ENCODE results near the gene G6PC2.

G6PC2 gene

DNA sequence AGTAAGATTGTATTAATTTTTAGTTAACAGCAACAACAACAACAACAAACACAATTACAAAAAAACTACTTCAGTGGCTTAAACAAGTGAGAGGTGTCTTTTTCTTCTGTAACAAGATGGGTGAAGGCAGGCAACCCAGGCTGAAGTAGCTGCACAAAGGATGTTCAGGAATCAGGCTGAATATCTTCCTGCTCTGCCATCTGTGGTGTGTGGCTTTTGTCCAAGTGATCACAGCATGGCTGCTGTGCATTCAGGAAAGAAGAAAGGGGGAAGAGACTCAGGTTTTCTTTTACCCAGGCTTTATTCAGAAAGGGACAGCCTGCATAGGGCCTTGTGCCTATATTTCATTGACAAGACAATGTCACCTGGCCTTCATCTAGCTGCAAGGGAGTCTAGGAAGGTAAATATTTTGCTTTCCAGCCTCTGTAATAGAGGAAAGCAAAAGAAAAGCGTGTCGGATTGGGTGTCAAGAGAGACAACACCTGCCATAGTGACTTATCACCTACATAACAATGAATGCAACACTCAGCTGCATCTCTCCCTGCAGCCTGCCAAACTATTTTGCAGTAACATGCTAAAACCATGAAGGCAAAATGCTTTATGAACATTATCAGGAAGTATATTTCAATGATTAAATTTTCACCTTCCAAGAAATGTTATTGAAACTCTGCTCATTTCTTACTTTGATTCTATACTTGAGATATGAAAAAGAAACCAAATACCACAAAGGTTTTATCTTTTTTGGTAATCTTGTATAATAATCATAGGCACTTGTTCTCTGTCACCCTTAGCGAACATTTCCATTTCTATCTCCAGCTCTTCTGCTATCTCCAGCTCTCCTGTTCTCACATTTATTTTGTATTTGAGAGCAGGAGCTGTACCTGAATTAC lies 14.6 kb downstream of the G6PC2 start:
- Histone ChIP-seq H3K4me3 (replicated peaks; ENCODE audit: low read depth, low read length) (no peak overlapping the region), H3K27me3 (replicated peaks; ENCODE audit: control insufficient read depth, insufficient read depth, low read length) (no peaks in the 10 kb centered on the region), H3K36me3 (ENCODE audit: control insufficient read depth, insufficient read depth, low read length) (no peaks in the 10 kb centered on the region)
- TF ChIP-seq, protein P1, sequence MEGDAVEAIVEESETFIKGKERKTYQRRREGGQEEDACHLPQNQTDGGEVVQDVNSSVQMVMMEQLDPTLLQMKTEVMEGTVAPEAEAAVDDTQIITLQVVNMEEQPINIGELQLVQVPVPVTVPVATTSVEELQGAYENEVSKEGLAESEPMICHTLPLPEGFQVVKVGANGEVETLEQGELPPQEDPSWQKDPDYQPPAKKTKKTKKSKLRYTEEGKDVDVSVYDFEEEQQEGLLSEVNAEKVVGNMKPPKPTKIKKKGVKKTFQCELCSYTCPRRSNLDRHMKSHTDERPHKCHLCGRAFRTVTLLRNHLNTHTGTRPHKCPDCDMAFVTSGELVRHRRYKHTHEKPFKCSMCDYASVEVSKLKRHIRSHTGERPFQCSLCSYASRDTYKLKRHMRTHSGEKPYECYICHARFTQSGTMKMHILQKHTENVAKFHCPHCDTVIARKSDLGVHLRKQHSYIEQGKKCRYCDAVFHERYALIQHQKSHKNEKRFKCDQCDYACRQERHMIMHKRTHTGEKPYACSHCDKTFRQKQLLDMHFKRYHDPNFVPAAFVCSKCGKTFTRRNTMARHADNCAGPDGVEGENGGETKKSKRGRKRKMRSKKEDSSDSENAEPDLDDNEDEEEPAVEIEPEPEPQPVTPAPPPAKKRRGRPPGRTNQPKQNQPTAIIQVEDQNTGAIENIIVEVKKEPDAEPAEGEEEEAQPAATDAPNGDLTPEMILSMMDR (IDR thresholded peaks at IDR 0.05; ENCODE audit: insufficient read depth, low read length, poor library complexity, severe bottlenecking) = no peak
- DNase-seq (ENCODE audit: extremely low read depth, insufficient read length) = no peak

DNA sequence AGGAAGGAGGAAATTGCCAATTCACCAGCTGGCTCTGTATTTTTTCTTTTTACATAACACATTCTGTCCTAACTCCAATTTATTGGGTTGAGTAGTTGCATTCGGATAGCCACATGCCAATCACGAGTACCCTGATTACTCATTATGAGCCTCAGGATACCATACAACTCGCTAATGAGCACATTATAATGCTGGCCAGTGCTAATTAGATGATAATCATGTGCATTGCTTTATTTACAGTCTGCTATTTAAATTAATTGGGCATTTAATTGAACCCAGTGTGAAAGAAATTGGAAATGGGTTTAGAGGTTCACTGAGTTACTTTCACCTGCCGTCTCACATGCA lies 15.2 kb downstream of the G6PC2 start:
- no peak for DNase-seq (ENCODE audit: extremely low read depth, insufficient read length)
- H3K27me3 ChIP-seq (replicated peaks; ENCODE audit: control insufficient read depth, insufficient read depth, low read length) = no peaks in the 10 kb centered on the region
- no peak overlapping the region for H3K4me3 ChIP-seq (replicated peaks; ENCODE audit: low read depth, low read length)
- TF ChIP-seq, protein P1 (IDR thresholded peaks at IDR 0.05; ENCODE audit: insufficient read depth, low read length, poor library complexity, severe bottlenecking) = no peak
- no peaks in the 10 kb centered on the region for H3K36me3 ChIP-seq (ENCODE audit: control insufficient read depth, insufficient read depth, low read length)

DNA sequence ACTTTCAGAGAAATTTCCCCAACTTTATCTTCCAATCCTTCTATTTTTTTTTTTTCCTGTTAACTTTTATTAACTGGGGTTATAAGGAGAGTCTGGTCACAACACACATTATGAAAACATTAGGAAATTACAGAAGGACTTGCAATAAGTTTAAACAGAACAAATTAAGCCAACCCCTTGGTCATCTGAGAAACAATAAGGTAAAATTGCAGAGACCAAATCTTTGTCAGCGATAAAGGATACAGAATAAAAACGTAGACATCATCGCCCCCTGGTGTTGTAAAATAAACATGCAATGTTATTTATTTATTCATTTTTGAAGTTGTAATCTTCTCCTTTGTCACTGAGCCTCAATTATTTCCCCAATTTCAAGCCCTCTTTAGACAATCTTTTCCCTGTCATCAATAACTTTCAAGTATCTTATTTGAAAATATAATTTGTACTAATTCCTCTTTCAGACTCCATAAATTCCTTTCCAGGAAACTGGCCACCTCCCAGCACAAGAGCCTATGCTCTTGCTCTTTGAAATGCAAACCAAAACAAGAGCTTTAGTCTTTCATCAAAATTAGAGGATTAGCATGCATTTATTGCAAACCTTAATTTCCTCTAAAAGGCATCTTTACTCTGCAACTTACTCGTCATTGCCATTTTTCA lies 19.5 kb downstream of the G6PC2 start:
- Histone ChIP-seq H3K27me3 (replicated peaks; ENCODE audit: control insufficient read depth, insufficient read depth, low read length) (no peaks in the 10 kb centered on the region), H3K36me3 (ENCODE audit: control insufficient read depth, insufficient read depth, low read length) (no peaks in the 10 kb centered on the region), H3K4me3 (replicated peaks; ENCODE audit: low read depth, low read length) (no peak overlapping the region)
- DNase-seq (ENCODE audit: extremely low read depth, insufficient read length) = no peak
- TF ChIP-seq, protein P1 (IDR thresholded peaks at IDR 0.05; ENCODE audit: insufficient read depth, low read length, poor library complexity, severe bottlenecking) = peak; percentile 42

DNA sequence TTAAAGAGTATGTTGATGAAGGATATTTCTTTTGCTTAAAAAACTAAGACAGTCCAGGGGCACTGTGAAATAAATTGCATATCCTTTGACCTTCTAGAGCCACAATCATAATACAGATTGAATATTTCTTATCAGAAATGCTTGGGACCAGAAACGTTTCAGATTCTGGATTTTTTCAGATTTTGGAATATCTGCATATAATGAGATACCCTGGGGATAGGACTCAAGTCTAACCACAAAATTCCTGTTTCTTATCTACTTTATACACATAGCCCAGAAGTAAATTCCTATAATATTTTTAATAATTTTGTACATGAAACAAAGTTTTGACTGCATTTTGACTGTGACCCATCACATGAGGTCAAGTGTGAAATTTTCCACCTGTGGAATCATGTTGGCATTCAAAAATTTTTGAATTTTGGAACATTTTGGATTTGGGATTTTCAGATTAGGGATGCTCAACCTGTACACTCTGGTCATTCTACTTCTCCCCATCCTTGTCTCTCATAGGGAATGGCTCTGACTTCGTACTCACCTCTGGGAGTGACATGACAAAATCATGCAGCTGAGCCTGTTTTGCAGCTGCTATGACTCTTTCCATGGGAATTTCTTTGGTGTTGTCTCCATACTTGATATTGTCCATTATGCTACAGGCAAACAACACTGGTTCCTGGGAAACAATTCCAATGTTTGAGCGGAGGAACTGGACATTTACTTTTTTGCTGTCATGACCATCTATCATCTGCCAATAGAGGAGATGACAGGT lies 25.7 kb downstream of the G6PC2 start:
- DNase-seq (ENCODE audit: extremely low read depth, insufficient read length) = no peak
- TF ChIP-seq, protein P1 (IDR thresholded peaks at IDR 0.05; ENCODE audit: insufficient read depth, low read length, poor library complexity, severe bottlenecking) = no peak

DNA sequence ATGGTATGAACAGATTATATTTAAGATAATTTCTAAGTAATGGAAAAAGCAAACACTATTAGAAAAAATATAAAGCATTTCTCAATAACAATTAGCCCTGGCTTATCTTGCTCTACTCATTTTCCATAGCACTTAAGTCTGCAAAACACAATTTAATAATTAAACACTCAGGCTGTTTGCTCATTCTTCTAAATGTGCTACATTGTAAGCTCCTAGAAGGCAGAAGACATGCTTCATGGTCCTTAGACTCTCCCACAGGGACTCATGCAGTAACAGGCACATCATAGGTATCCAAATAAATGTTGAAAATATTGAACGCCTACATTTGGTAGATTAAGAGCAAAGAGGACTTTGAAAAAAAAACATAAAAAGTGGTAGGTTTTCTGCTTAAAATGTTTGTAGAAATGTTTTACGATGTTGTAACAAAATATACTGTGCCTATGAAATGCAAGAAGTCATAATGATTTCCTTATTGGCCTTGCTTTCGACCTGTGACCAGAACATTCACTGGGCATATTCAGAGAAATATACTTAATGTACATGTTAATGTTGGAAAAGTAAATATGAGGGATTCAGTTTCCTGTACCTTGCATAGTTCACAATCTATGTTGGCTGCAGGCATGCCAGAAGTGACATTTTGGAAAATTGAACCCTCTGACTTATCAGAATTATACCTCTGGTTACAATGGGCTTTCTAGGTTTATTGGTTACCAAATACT lies 27.2 kb downstream of the G6PC2 start:
- Histone ChIP-seq H3K27me3 (replicated peaks; ENCODE audit: control insufficient read depth, insufficient read depth, low read length) (no peaks in the 10 kb centered on the region), H3K4me3 (replicated peaks; ENCODE audit: low read depth, low read length) (no peak overlapping the region), H3K36me3 (ENCODE audit: control insufficient read depth, insufficient read depth, low read length) (no peaks in the 10 kb centered on the region)
- TF ChIP-seq, protein P1 (IDR thresholded peaks at IDR 0.05; ENCODE audit: insufficient read depth, low read length, poor library complexity, severe bottlenecking) = no peak
- no peak for DNase-seq (ENCODE audit: extremely low read depth, insufficient read length)

More for the DNA sequence above, 25.7 kb downstream of the G6PC2 start:
- Histone ChIP-seq H3K27me3 (replicated peaks; ENCODE audit: control insufficient read depth, insufficient read depth, low read length) (no peaks in the 10 kb centered on the region), H3K36me3 (ENCODE audit: control insufficient read depth, insufficient read depth, low read length) (no peaks in the 10 kb centered on the region), H3K4me3 (replicated peaks; ENCODE audit: low read depth, low read length) (no peak overlapping the region)
